SU-DHL-6 (cell line): ENCODE data around the gene C3orf22.

ENCODE experiments used
- EZH2phosphoT487 ChIP-seq: fragments of 200-600 bp; sonication (generic), shearing (Covaris generic); conservative IDR thresholded peaks from 2 replicates; pipeline ENCODE4 v1.6.1; 2018; ENCODE audit warnings: mild to moderate bottlenecking, antibody characterized with exemption, low read length, moderate library complexity, mixed read lengths
- TF ChIP-seq, protein P1 (sequence below): fragments of 200-600 bp; sonication (generic); IDR thresholded peaks from one replicate; pipeline ENCODE4 v1.5.1; 2017; ENCODE audit warnings: antibody characterized with exemption, mild to moderate bottlenecking, low read length, moderate library complexity; ENCODE audit not compliant: insufficient read depth, poor library complexity, severe bottlenecking

DNA sequence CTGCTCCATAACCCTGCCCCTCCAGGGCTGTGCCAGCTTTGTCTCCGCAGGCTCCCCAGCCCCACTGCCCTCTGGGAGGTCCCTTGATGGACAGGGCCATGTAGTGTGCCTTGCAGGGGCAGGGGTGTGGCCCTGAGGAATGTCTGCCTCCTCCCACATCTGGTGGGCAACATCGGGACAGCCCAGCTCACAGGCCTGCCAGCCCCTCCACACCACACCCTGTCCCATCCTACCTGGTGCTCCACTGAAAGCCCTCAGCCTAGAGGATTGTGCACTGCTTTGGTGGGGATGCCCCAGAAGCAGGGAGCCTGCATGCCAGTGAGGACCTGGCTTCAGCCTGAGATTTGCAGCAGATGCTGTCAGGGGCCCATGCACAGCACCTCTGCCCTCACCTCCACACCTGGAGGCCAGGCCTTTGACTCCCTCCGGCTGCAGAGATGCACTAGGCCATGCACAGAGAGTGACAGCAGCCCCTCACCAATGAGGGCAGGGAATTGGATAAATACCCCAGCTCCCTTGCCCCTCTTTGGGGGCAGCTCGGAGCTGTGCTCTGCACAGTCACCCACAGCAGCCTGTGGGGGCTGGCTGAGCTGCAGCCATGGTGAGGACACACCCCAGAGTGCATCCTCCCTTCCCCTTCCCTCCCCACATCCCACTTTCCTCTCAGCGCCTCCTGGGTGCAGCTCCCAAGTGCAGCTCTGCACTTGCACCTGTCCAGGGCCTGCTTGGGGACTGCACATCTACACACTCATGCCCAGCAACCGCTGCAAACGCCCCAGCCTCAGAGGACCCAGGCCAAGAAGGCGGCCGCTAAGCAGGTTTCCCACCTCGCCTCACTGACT, 2.7 kb downstream of the C3orf22 start:
- TF ChIP-seq, protein P1, sequence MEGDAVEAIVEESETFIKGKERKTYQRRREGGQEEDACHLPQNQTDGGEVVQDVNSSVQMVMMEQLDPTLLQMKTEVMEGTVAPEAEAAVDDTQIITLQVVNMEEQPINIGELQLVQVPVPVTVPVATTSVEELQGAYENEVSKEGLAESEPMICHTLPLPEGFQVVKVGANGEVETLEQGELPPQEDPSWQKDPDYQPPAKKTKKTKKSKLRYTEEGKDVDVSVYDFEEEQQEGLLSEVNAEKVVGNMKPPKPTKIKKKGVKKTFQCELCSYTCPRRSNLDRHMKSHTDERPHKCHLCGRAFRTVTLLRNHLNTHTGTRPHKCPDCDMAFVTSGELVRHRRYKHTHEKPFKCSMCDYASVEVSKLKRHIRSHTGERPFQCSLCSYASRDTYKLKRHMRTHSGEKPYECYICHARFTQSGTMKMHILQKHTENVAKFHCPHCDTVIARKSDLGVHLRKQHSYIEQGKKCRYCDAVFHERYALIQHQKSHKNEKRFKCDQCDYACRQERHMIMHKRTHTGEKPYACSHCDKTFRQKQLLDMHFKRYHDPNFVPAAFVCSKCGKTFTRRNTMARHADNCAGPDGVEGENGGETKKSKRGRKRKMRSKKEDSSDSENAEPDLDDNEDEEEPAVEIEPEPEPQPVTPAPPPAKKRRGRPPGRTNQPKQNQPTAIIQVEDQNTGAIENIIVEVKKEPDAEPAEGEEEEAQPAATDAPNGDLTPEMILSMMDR: no peak
- no peak for TF ChIP-seq EZH2phosphoT487
